ENCODE data around the gene PCSK7. TPM values are rescaled to one million over a fixed set of nuclear protein-coding genes. Genes with fewer than 3 reads are reported as not detected.
A peak's percentile ranks its signal among the peaks of the same experiment; 100 is the strongest.

Gene PCSK7
- total and polyA plus RNA-seq, 2 of the 4 experiments (the other 2 are of a cell fraction): 35.8 to 54.3 TPM

DNA sequence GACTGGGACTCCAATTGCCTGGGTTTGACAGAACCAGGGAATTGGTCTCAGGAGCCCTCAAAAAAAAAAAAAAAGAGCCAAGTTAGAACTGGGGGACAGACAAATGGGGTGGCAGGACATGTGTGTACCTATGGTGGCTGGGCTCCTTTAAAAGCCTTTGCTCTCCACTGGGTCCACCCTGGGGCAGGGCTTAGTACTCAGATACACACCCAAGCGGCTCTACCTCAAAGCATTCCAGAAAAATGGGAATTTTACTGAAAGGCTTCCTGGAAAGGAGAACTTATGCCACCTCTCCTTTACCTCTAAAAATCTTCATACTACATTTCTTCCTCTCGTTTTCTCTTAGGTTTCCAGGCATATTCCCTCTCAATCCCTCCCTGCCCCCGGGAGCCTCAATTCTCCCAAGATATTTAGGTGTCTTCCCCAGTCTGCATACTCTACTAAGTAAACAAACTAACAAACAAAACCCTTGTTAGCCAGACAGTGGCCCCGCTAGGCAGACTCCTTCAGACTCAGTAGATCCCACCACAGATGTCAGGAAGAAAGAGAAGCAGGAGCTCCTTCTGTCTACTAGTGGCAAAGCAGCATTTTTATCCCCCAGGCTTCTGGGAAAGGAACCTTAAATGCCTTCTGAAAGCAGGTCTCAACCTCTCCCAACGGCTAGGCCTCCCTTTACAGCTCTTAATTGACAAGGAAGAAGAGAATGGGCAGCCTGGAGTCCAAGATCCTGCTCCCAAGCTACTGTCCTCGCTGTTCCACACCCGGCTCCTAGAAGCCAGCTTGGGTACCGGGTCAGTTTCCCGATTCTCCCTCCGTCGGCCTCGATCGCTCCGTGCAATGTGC, 653 bp downstream of the PCSK7 start:
- ATAC-seq (ENCODE audit: low read depth): no peak; the same call in 1 of the 2 replicates

More for the DNA sequence above, 653 bp downstream of the PCSK7 start:
- in situ Hi-C loops (cut with MboI; ENCODE audit: low sequenced_read_pairs) (loop anchor here (5.0 kb wide), 1 partner anchor 444 kb away; the partner anchor contains the start of gene ZPR1), dilution Hi-C loops (cut with HindIII; ENCODE audit: low sequenced_read_pairs, unreplicated experiment) (no loop called here), intact Hi-C loops (cut with micrococcal nuclease) (loop anchor here (10.0 kb wide), 1 partner anchor 394 kb away; no protein-coding TSS in a partner anchor)
- H3K4me1 ChIP-seq (ENCODE audit: control insufficient read depth, insufficient read depth, low read length): peaks cover 7% of the 10 kb centered on the region
- 7% methylated on average over 10 of the region's 14 CpGs; no CpG with 5 or more reads in 1 of the 2 experiments for WGBS, 2 experiments (ENCODE audit: extremely low coverage in 2 of 2, insufficient read length in 1 of 2)
- H3K9me3 ChIP-seq (ENCODE audit: control insufficient read depth, insufficient read depth, low read length): no peaks in the 10 kb centered on the region
- H2BK120ac ChIP-seq (ENCODE audit: low read depth, low read length): peak overlapping the region; percentile 58; the same call in 1 of the 2 replicates
- no peaks in the 10 kb centered on the region; the same call in 1 of the 2 replicates for H4K20me1 ChIP-seq (ENCODE audit: insufficient read depth, low read length)
- peak overlapping the region; percentile 99 for H3K4me3 ChIP-seq (ENCODE audit: insufficient read depth, low read depth, low read length)
- TF ChIP-seq CEBPB (IDR thresholded peaks at IDR 0.05; ENCODE audit: low read depth, low read length) (no peak), CHD1 (IDR thresholded peaks at IDR 0.05; ENCODE audit: low read depth, low read length) (no peak), BHLHE40 (IDR thresholded peaks at IDR 0.05; ENCODE audit: low read depth, low read length) (no peak), ELK1 (IDR thresholded peaks at IDR 0.05; ENCODE audit: borderline replicate concordance, low read depth, low read length) (no peak), RCOR1 (IDR thresholded peaks at IDR 0.05; ENCODE audit: insufficient replicate concordance, low read length) (no peak)
- no peaks in the 10 kb centered on the region for H3K9me1 ChIP-seq (ENCODE audit: insufficient read depth, low read length)
- peaks cover 30 to 55% of the 10 kb centered on the region in 2 experiments for H3K79me1 ChIP-seq (ENCODE audit: low read depth in 1 of 2, low read length in 2 of 2)
- DNase-seq: no peak
- H3K18ac ChIP-seq (ENCODE audit: low read depth, low read length): no peak overlapping the region
- peak overlapping the region; percentile 49 to 99; a peak in 2 of 4 replicates for H4K8ac ChIP-seq (ENCODE audit: low read depth in 2 of 2, low read length in 2 of 2)
- H3K9ac ChIP-seq (ENCODE audit: low read depth, low read length): peak overlapping the region; percentile 68
- BruUV-seq (replicated peaks): no TSS peak
- no peak overlapping the region for H4K5ac ChIP-seq (ENCODE audit: low read depth, low read length)
- POLR2A ChIA-PET (ENCODE audit: unreplicated experiment): no interaction called here
- H2AK5ac ChIP-seq (ENCODE audit: low read depth, low read length): peak overlapping the region; percentile 90
- H3K56ac ChIP-seq (ENCODE audit: extremely low read depth, insufficient read depth, low read length): peak overlapping the region; percentile 90
- H3K14ac ChIP-seq (replicated peaks; ENCODE audit: low read depth, low read length): peak overlapping the region; percentile 89
- H4K91ac ChIP-seq (ENCODE audit: insufficient read depth, low read depth, low read length): peak overlapping the region; percentile 74
- H2BK5ac ChIP-seq (ENCODE audit: low read depth, low read length, poor library complexity, severe bottlenecking): peak overlapping the region; percentile 0
- 0 out of 3 replicates have a peak overlapping the region, but pooled peaks have one; percentile 29 for H2BK15ac ChIP-seq (ENCODE audit: low read depth, low read length)
- no peaks in the 10 kb centered on the region for H3K27me3 ChIP-seq (ENCODE audit: control insufficient read depth, insufficient read depth, low read length)
- H3K4me2 ChIP-seq (ENCODE audit: low read depth, low read length): peak overlapping the region; percentile 85
- H2AK9ac ChIP-seq (replicated peaks; ENCODE audit: low read depth, low read length, poor library complexity): peak overlapping the region; percentile 96
- H2BK20ac ChIP-seq (ENCODE audit: low read depth, low read length): no peak overlapping the region
- peak overlapping the region; percentile 53 for H3K27ac ChIP-seq (ENCODE audit: insufficient read depth, low read length)
- peak overlapping the region; percentile 93 for H2AFZ ChIP-seq (replicated peaks; ENCODE audit: low read length, poor library complexity)
- peak overlapping the region; percentile 92 for H3K23ac ChIP-seq (ENCODE audit: low read depth, low read length)
- peaks cover 26% of the 10 kb centered on the region for H3K36me3 ChIP-seq (ENCODE audit: control insufficient read depth, insufficient read depth, low read length)
- peak overlapping the region; percentile 85 for H3K4ac ChIP-seq (ENCODE audit: low read depth, low read length)
- CTCF ChIA-PET: interaction anchor here (0.6 to 1.3 kb wide), 4 partner anchors 33 to 318 kb away, joined by 3 to 4 read pairs (median 3); no protein-coding TSS in a partner anchor
